K562 treated with DMSO at 1 percent for 12 hours (cell line): ENCODE results near the gene OR9Q1. TPM values are rescaled to one million over a fixed set of nuclear protein-coding genes. Genes with fewer than 3 reads are reported as not detected.

Experiments used
- total RNA-seq: library from RNA; unstranded; fragments of 300-600 nt; gene quantifications from 2 replicates; pipeline ENCODE4 v1.2.3, GENCODE V29; 2022; ENCODE audit not compliant: insufficient read depth

OR9Q1 gene
- total RNA-seq, result not detected in 2 replicates

DNA sequence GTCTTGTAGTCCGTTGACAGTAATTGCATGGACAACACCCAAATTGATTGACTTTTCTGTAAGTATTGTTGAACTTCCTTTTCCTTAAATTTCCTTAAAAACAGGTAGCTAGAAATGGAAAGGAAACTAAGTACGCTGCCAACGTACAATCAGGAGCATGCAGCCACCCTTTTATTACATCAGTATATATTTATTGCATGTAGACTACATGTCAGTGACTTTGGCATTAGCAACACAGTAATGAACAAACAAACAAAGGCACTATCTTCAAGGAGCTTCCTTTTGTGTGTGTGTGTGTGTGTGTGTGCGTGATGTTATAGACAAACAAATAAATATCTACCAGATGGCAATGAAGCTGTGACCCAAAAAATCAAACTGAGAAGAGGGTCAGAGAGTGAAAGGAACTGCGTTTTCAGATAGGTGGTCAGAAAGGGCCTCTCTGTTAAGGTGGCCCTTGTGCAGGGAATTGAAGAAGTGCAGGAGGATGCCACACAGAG, at the start of gene OR9Q1:
Gene OR9Q1, plus strand, starts transcription at position 447 of the 497 bp plus-strand sequence. CDS start 155,564 bp downstream, outside the sequence.

DNA sequence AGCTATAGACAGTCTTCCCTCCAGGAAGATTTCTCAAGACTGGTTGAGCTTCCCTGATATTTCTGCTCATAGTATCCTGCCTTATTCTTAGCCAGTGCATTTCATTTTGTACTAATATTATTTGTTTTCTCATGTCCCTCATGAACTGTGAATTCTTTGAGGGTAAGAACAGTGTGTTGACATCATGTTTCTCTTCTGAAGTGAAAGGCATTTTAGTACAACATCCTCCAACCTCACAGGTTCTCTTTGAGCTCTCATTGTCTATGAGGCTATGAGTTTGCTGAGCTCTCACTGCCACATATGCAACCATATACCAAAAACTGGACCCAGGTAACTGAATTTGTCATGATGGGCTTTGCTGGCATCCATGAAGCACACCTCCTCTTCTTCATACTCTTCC, 7.0 kb downstream of the OR9Q1 start, which contains the start of gene OR6Q1:
Gene OR6Q1, plus strand, starts transcription at position 301 of the 400 bp plus-strand sequence. Its CDS starts 0 bp downstream, at position 301.

GRCh38 chr11:58125469-58125868, 101.8 kb downstream of the OR9Q1 start, which contains the start of gene OR9I1:
TSS of gene OR9I1 (minus strand) at chr11:58125530. CDS start at chr11:58119444, 6,086 bp downstream.

GRCh38 chr11:58188770-58189169, 165.1 kb downstream of the OR9Q1 start, which contains the start of gene OR9Q2:
TSS of gene OR9Q2 (plus strand) at chr11:58189070. CDS start at chr11:58190491, 1,421 bp downstream.

DNA sequence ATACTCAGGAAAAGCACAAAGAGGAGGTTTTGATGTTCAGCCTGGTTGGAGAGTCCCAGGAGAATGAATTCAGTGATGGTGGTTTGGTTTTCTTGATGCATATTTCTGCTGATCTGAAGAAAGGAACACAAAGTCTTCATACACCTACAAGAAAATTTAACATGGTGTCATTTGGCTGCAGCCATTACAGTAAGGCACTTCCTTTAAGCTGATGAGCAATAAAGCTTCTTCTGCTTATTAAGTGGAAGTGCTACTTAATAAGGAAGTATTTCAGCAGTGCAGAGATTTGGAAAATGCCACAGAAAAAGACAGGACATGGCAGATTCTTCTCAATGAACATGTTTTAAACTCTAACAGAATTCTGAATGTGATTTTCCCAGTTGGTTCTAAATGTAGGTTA, 180.4 kb downstream of the OR9Q1 start, which contains the start of gene OR1S2:
Gene OR1S2, minus strand, starts transcription at position 101 of the 400 bp plus-strand sequence. Its CDS starts 0 bp downstream, at position 101.

DNA sequence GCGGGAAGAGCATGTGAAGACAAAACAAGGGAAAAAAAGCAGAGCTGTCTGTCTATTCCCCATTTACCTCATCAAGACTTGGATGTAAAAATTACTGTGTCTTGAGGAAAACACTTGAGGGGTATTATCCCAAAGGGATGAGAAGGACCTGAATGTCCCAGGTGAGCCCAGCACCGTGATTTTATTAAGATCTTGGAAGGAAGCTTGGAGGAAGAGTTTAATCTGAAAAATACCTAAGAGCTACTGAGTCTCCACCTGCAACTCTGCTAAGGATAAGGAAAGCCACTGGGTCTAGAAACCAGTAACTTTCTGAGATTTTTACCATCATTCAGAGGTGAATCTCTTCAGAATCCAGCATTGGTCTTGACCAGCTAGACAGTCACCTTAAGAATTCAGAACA, 188.7 kb downstream of the OR9Q1 start, which contains the start of gene OR1S1:
Gene OR1S1, plus strand, starts transcription at position 301 of the 400 bp plus-strand sequence.

Other genes starting within 250 kb of the OR9Q1 start
- gene OR6Q1, start 7.1 kb downstream of the OR9Q1 start, total RNA-seq, result not detected in 2 replicates
- gene OR9I1, start 101.6 kb downstream of the OR9Q1 start, total RNA-seq, result not detected in 2 replicates
- not detected in 2 replicates for gene OR9Q2, start 165.2 kb downstream of the OR9Q1 start, total RNA-seq
- gene OR1S2, start 180.3 kb downstream of the OR9Q1 start, total RNA-seq, result not detected in 2 replicates
- not detected in 2 replicates for gene OR1S1, start 188.8 kb downstream of the OR9Q1 start, total RNA-seq
- gene OR10Q1, start 205.0 kb downstream of the OR9Q1 start, total RNA-seq, result not detected in 2 replicates
- not detected in 2 replicates for gene OR10W1, start 244.4 kb downstream of the OR9Q1 start, total RNA-seq